GM12878 (cell line): ENCODE measurements around the gene FGD1. TPM values are rescaled to one million over a fixed set of nuclear protein-coding genes. Genes with fewer than 3 reads are reported as not detected.

Experiments
- ATAC-seq: fragments of 200-7000 bp; cut with Tn5 transposase; 3 replicates; pipeline ENCODE4 v1.9.1; 2020; ENCODE audit warnings: mild to moderate bottlenecking, moderate library complexity
- BruUV-seq: library from RNA; stranded (reverse); fragments of 400-500 nt; replicated peaks from 2 replicates; lab custom pipeline; 2021; lab: Mats Ljungman, UMichigan
- CTCF ChIA-PET: fragments of 300-600 bp; sonication (Branson Sonifier 250); formaldehyde crosslinking; extraction: SDS; loops from one replicate; lab custom pipeline; 2021; ENCODE audit warnings: inconsistent platforms; lab: Yijun Ruan, JAX
- POLR2A ChIA-PET: fragments of 350-600 bp; formaldehyde crosslinking; extraction: SDS; loops from one replicate; lab custom pipeline; 2021; ENCODE audit warnings: inconsistent platforms; lab: Charles Lee
- RAD21 ChIA-PET: fragments of 300-600 bp; sonication (Branson Sonifier 250); formaldehyde crosslinking; loops from one replicate; lab custom pipeline; 2023; ENCODE audit warnings: antibody characterized with exemption; ENCODE audit not compliant: unreplicated experiment; lab: Charles Lee
- SMC1A ChIA-PET: fragments of 300-600 bp; sonication (Branson Sonifier 250); formaldehyde crosslinking; loops from one replicate; lab custom pipeline; 2023; ENCODE audit not compliant: unreplicated experiment, uncharacterized antibody; lab: Charles Lee
- DNase-seq: peaks from one replicate; pipeline ENCODE4 v3.0.0-alpha.2; 2011; ENCODE audit warnings: low read depth, low spot score
- FAIRE-seq: peaks from 3 replicates; lab custom pipeline; 2011; peaks lifted over from hg19 to GRCh38; lab: Jason Lieb, UNC
- H2AFZ ChIP-seq: 2 replicates; pipeline ENCODE4 v1.6.0; 2011; ENCODE audit warnings: low read depth, low read length, control low read depth; ENCODE audit not compliant: control insufficient read depth
- H3K27ac ChIP-seq: 2 replicates; pipeline ENCODE4 v1.5.1; 2011; ENCODE audit warnings: control low read depth; ENCODE audit not compliant: control insufficient read depth, insufficient read depth
- H3K27me3 ChIP-seq, 2 experiments: replicated peaks in 1 of 2; 2 replicates each; pipeline versions ENCODE4 v1.6.0 to v1.6.1; 2011; ENCODE audit warnings: low read length in 1 of 2; ENCODE audit not compliant: control insufficient read depth in 2 of 2, insufficient read depth in 2 of 2
- H3K36me3 ChIP-seq, 2 experiments: 2 replicates each; pipeline ENCODE4 v1.5.1; 2011; ENCODE audit warnings: low read length in 1 of 2; ENCODE audit not compliant: control insufficient read depth in 2 of 2, insufficient read depth in 2 of 2
- H3K4me1 ChIP-seq: 2 replicates; pipeline ENCODE4 v1.6.1; 2011; ENCODE audit warnings: mild to moderate bottlenecking, low read length, moderate library complexity, mixed read lengths; ENCODE audit not compliant: control insufficient read depth, insufficient read depth
- H3K4me2 ChIP-seq: 2 replicates; pipeline ENCODE4 v1.6.0; 2011; ENCODE audit warnings: control low read depth; ENCODE audit not compliant: control insufficient read depth, insufficient read depth
- H3K4me3 ChIP-seq: fragments of 200-600 bp; sonication (generic); 2 replicates; pipeline ENCODE4 v1.5.1; 2016
- H3K79me2 ChIP-seq: 2 replicates; pipeline ENCODE4 v1.6.0; 2011; ENCODE audit warnings: low read length; ENCODE audit not compliant: control insufficient read depth, insufficient read depth
- H3K9ac ChIP-seq: 2 replicates; pipeline ENCODE4 v1.8.0; 2011; ENCODE audit warnings: low read length, control low read depth, mixed read lengths; ENCODE audit not compliant: control insufficient read depth, insufficient read depth
- H3K9me3 ChIP-seq: replicated peaks from 3 replicates; pipeline ENCODE4 v1.5.1; 2011; ENCODE audit warnings: mild to moderate bottlenecking, low read length; ENCODE audit not compliant: control insufficient read depth, insufficient read depth
- H4K20me1 ChIP-seq: 2 replicates; pipeline ENCODE4 v1.6.0; 2011; ENCODE audit not compliant: control insufficient read depth, insufficient read depth
- CBX3 ChIP-seq: fragments of 200-600 bp; sonication (generic); IDR thresholded peaks from 2 replicates; pipeline ENCODE4 v1.6.1; 2016; ENCODE audit warnings: low read depth, borderline replicate concordance
- FOXK2 ChIP-seq: fragments of 450-650 bp; IDR thresholded peaks from 2 replicates; pipeline ENCODE4 v1.6.1; 2017; ENCODE audit warnings: mild to moderate bottlenecking, moderate library complexity
- FOXM1 ChIP-seq: IDR thresholded peaks from 2 replicates; pipeline ENCODE4 v1.6.1; 2012; ENCODE audit warnings: low read depth, mild to moderate bottlenecking, inconsistent platforms, low read length, moderate library complexity
- MYC ChIP-seq: IDR thresholded peaks from 2 replicates; pipeline ENCODE4 v1.6.1; 2011; ENCODE audit warnings: mild to moderate bottlenecking, low read length, moderate library complexity, inconsistent platforms; ENCODE audit not compliant: insufficient read depth, insufficient replicate concordance, insufficient read length, severe bottlenecking
- NFYB ChIP-seq: IDR thresholded peaks from 2 replicates; pipeline ENCODE4 v1.6.1; 2011; ENCODE audit warnings: low read depth, mild to moderate bottlenecking, low read length, improper control_type of control experiment, moderate library complexity; ENCODE audit not compliant: insufficient read depth
- RB1 ChIP-seq: fragments of 450-650 bp; formaldehyde crosslinking; IDR thresholded peaks from 2 replicates; pipeline ENCODE4 v1.6.1; 2017; ENCODE audit warnings: mild to moderate bottlenecking, borderline replicate concordance
- RFX5 ChIP-seq: IDR thresholded peaks from 2 replicates; pipeline ENCODE4 v1.6.1; 2011; ENCODE audit warnings: low read depth, low read length, improper control_type of control experiment
- WGBS: methylation state at CpG from one replicate; pipeline ENCODE4 v1.1.6; 2016; ENCODE audit warnings: low lambda C conversion rate; ENCODE audit not compliant: insufficient replicate concordance, insufficient coverage; ENCODE audit errors: missing lambda C conversion rate; 5-methylcytosine and 5-hydroxymethylcytosine counted together
- in situ Hi-C: fragments of 300-500 bp; cut with MboI; formaldehyde crosslinking; loops from 9 replicates; pipeline ENCODE4 v1.14.3; 2018; ENCODE audit warnings: mixed read lengths
- intact Hi-C: fragments of 100-400 bp; cut with micrococcal nuclease; formaldehyde crosslinking; loops from one replicate; pipeline ENCODE4 v1.14.2; 2022; ENCODE audit not compliant: unreplicated experiment
- polyA plus RNA-seq, 11 experiments: library from polyadenylated mRNA; depleted of rRNA in 4 of 11; unstranded in 6 of 11; stranded (reverse) in 5 of 11; fragments of >200 nt; fragmentation: Nextera tagmentation in 4 of 11; fragmentation: Illumina TruSeq in 1 of 11; extraction: Ambion mirVana in 4 of 11; extraction: Trizol in 1 of 11; gene quantifications; 1 replicate in 1 of 11; 2 replicates in 10 of 11; pipeline versions ENCODE4 v1.2.1 to v1.2.3, GENCODE V29; 2011 to 2016; ENCODE audit warnings: inconsistent platforms in 2 of 11, missing spikeins in 2 of 11, low read depth in 1 of 11
- total RNA-seq, 4 experiments: library from RNA; depleted of rRNA in 3 of 4; stranded (reverse); fragments of >200 nt in 3 of 4; fragmentation: Illumina TruSeq in 1 of 4; extraction: Trizol in 1 of 4; gene quantifications; 2 replicates each; pipeline versions ENCODE4 v1.2.1 to v1.2.3, GENCODE V29; 2013 to 2021

FGD1 gene
- total and polyA plus RNA-seq, 10 of the 15 experiments (the other 5 are each of a cell fraction or from before 2014, with no cell fraction given): 0.05 to 0.50 (median 0.45) TPM; not detected in 7

DNA sequence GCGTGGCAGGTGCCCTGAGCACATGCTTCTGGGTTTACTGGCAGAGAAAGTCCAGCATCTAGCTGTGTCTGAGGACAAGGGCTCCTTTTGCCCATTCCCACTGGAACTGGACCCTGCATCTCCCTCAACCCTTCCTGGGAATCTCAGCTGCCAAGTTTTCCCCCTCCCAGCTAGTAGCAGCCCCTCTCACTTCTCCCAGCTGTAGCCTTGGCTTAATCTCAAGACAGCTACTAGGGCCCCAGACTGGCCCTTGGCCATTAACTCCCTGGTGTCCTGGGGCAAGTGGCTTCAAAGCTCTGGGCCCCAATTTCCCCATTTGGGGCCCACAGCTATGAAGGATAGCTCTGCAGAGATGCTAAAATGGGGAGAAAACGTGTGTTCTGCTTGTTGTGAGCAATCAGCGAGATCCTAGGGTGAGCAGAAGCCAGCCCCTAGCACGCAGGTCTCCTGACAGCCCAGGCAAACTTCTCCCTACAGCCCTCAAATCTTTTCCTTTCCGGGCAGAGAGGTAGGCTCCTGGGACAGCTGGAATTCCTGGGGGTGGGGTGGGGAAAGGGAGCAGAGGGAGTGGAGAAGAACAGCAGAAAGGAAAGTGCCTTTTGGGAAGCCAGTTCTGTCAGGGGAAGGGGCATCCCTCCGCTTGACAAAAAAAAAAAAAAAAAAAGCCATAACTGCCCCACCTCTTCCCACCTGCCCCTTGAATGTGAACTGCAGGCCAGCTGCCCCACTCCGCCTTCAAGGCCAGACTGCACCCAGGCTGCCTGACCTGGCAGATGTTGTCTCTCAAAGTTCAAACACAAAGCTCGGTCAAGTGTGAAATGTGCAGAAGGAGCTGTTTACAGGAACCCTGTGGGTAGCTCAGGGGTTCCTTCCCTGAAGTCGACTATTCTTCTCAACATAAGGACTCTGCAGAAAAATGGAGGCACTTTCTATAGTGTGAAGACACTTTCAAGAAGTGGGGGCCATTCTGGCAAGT, 16.6 kb downstream of the FGD1 start:
- no peak overlapping the region for H3K4me2 ChIP-seq
- no peak for ATAC-seq
- no peaks in the 10 kb centered on the region for H3K27me3 ChIP-seq
- no peaks in the 10 kb centered on the region for H3K36me3 ChIP-seq
- CTCF ChIA-PET: no interaction called here
- no peak for DNase-seq
- RAD21 ChIA-PET: interaction anchor here (1.3 kb wide), 1 partner anchor 10 kb away, joined by 3 read pairs; no protein-coding TSS in a partner anchor
- intact Hi-C loops (no loop called here), in situ Hi-C loops (no loop called here)
- no peak overlapping the region for H3K9ac ChIP-seq
- SMC1A ChIA-PET: no interaction called here
- no peaks in the 10 kb centered on the region for H4K20me1 ChIP-seq
- POLR2A ChIA-PET: interaction anchor here (0.6 kb wide), 1 partner anchor 598 kb away, joined by 3 read pairs; no protein-coding TSS in a partner anchor
- no peaks in the 10 kb centered on the region for H3K9me3 ChIP-seq
- H3K27ac ChIP-seq: no peak overlapping the region
- no peaks in the 10 kb centered on the region for H3K79me2 ChIP-seq
- BruUV-seq: no TSS peak
- no peaks in the 10 kb centered on the region for H3K4me1 ChIP-seq
- WGBS: 11% methylated on average over 8 of the region's 9 CpGs
- no peak overlapping the region for H3K4me3 ChIP-seq
- H2AFZ ChIP-seq: no peak overlapping the region
- no peak for FAIRE-seq
- TF ChIP-seq CBX3 (no peak), FOXM1 (no peak), NFYB (no peak), RFX5 (no peak), RB1 (no peak), MYC (no peak), FOXK2 (no peak)
